HEK293 (cell line): ENCODE results near the gene KLHL29.

ENCODE experiments used
- CTCF ChIA-PET: fragments of 350-600 bp; formaldehyde crosslinking; extraction: SDS; loops from one replicate; lab custom pipeline; 2021; ENCODE audit warnings: antibody characterized with exemption; lab: Yijun Ruan, JAX
- POLR2A ChIA-PET: fragments of 300-600 bp; formaldehyde crosslinking; extraction: SDS; loops from one replicate; lab custom pipeline; 2020; ENCODE audit warnings: antibody characterized with exemption, inconsistent platforms; lab: Yijun Ruan, JAX
- H3K27ac ChIP-seq: fragments of 200-500 bp; sonication (Bioruptor generic); 2 replicates; pipeline ENCODE4 v1.5.1; 2014; ENCODE audit warnings: low read depth, low read length, control low read depth, inconsistent platforms; ENCODE audit errors: extremely low read depth
- H3K36me3 ChIP-seq, 2 experiments: fragments of 200-500 bp in 1 of 2; sonication (Bioruptor generic) in 1 of 2; 1 replicate in 1 of 2; 2 replicates in 1 of 2; pipeline ENCODE4 v1.5.1; 2014 to 2017; ENCODE audit warnings: inconsistent platforms in 2 of 2, low read length in 2 of 2; ENCODE audit not compliant: control insufficient read depth in 2 of 2, insufficient read depth in 1 of 2
- H3K4me1 ChIP-seq: fragments of 200-500 bp; sonication (Bioruptor generic); 2 replicates; pipeline ENCODE4 v1.5.1; 2014; ENCODE audit warnings: mild to moderate bottlenecking, low read length, inconsistent platforms; ENCODE audit not compliant: control insufficient read depth, insufficient read depth
- H3K4me3 ChIP-seq: 2 replicates; pipeline ENCODE4 v1.5.1; 2011; ENCODE audit warnings: low read depth, mild to moderate bottlenecking, control low read depth, low read length, moderate library complexity
- H3K9me3 ChIP-seq: fragments of 200-500 bp; sonication (Bioruptor generic); 2 replicates; pipeline ENCODE4 v1.5.1; 2014; ENCODE audit warnings: low read depth, low read length, inconsistent platforms; ENCODE audit not compliant: control insufficient read depth, insufficient read depth
- HIC1 ChIP-seq: fragments of 450-650 bp; formaldehyde crosslinking; IDR thresholded peaks from 2 replicates; pipeline ENCODE4 v1.5.1; 2016; ENCODE audit warnings: missing biosample characterization, missing genetic modification characterization
- HOXD13 ChIP-seq: sonication (generic); formaldehyde crosslinking; IDR thresholded peaks from 2 replicates; pipeline ENCODE4 v1.8.0; 2022; ENCODE audit warnings: missing genetic modification reagents, borderline replicate concordance
- PRDM2 ChIP-seq: fragments of 450-650 bp; formaldehyde crosslinking; IDR thresholded peaks from 2 replicates; pipeline ENCODE4 v1.5.1; 2016; ENCODE audit warnings: missing biosample characterization, missing genetic modification characterization, borderline replicate concordance
- ZBTB48 ChIP-seq: fragments of 450-650 bp; formaldehyde crosslinking; IDR thresholded peaks from 2 replicates; pipeline ENCODE4 v1.5.1; 2016; ENCODE audit warnings: missing biosample characterization, missing genetic modification characterization
- ZBTB8A ChIP-seq: fragments of 450-650 bp; formaldehyde crosslinking; IDR thresholded peaks from 2 replicates; pipeline ENCODE4 v1.5.1; 2016; ENCODE audit warnings: missing biosample characterization, missing genetic modification characterization
- ZNF146 ChIP-seq: fragments of 450-650 bp; formaldehyde crosslinking; IDR thresholded peaks from 2 replicates; pipeline ENCODE4 v1.5.1; 2016; ENCODE audit warnings: missing biosample characterization, missing genetic modification characterization
- ZNF174 ChIP-seq: fragments of 450-650 bp; formaldehyde crosslinking; IDR thresholded peaks from 2 replicates; pipeline ENCODE4 v1.5.0; 2017; ENCODE audit warnings: missing biosample characterization, mild to moderate bottlenecking, missing genetic modification characterization
- ZNF175 ChIP-seq: fragments of 450-650 bp; formaldehyde crosslinking; IDR thresholded peaks from 2 replicates; pipeline ENCODE4 v1.5.1; 2016; ENCODE audit warnings: missing biosample characterization, missing genetic modification characterization
- ZNF221 ChIP-seq: fragments of 450-650 bp; formaldehyde crosslinking; IDR thresholded peaks from 2 replicates; pipeline ENCODE4 v1.5.1; 2017; ENCODE audit warnings: missing biosample characterization, missing genetic modification characterization, borderline replicate concordance
- ZNF248 ChIP-seq: fragments of 450-650 bp; formaldehyde crosslinking; IDR thresholded peaks from 2 replicates; pipeline ENCODE4 v1.5.1; 2017; ENCODE audit warnings: missing biosample characterization, missing genetic modification characterization
- ZNF266 ChIP-seq: fragments of 450-650 bp; formaldehyde crosslinking; IDR thresholded peaks from 2 replicates; pipeline ENCODE4 v1.5.1; 2016; ENCODE audit warnings: missing biosample characterization, missing genetic modification characterization, low read depth
- ZNF311 ChIP-seq: fragments of 450-650 bp; formaldehyde crosslinking; IDR thresholded peaks from 2 replicates; pipeline ENCODE4 v1.5.1; 2017; ENCODE audit warnings: missing biosample characterization, missing genetic modification characterization, borderline replicate concordance
- ZNF426 ChIP-seq: fragments of 450-650 bp; formaldehyde crosslinking; IDR thresholded peaks from 2 replicates; pipeline ENCODE4 v1.5.1; 2017; ENCODE audit warnings: missing biosample characterization, missing genetic modification characterization, mild to moderate bottlenecking, inconsistent platforms, moderate library complexity
- ZNF518A ChIP-seq: fragments of 450-650 bp; formaldehyde crosslinking; conservative IDR thresholded peaks from 2 replicates; pipeline ENCODE4 v1.5.1; 2016; ENCODE audit warnings: low read depth, missing biosample characterization, missing genetic modification characterization
- ZNF548 ChIP-seq: fragments of 450-650 bp; formaldehyde crosslinking; IDR thresholded peaks from 2 replicates; pipeline ENCODE4 v1.5.1; 2016; ENCODE audit warnings: missing biosample characterization, missing genetic modification characterization
- ZNF610 ChIP-seq: fragments of 450-650 bp; formaldehyde crosslinking; IDR thresholded peaks from 2 replicates; pipeline ENCODE4 v1.5.1; 2016; ENCODE audit warnings: missing biosample characterization, missing genetic modification characterization, borderline replicate concordance
- ZNF626 ChIP-seq: fragments of 450-650 bp; sonication (Bioruptor Pico); formaldehyde crosslinking; IDR thresholded peaks from 2 replicates; pipeline ENCODE4 v1.5.1; 2018; ENCODE audit warnings: missing biosample characterization, missing genetic modification characterization, inconsistent platforms
- ZNF792 ChIP-seq: fragments of 450-650 bp; formaldehyde crosslinking; IDR thresholded peaks from 2 replicates; pipeline ENCODE4 v1.5.1; 2016; ENCODE audit warnings: missing biosample characterization, missing genetic modification characterization
- ZNF843 ChIP-seq: fragments of 450-650 bp; formaldehyde crosslinking; IDR thresholded peaks from 2 replicates; pipeline ENCODE4 v1.5.1; 2016; ENCODE audit warnings: missing biosample characterization, missing genetic modification characterization
- ZSCAN5A ChIP-seq: fragments of 450-650 bp; formaldehyde crosslinking; IDR thresholded peaks from 2 replicates; pipeline ENCODE4 v1.5.1; 2016; ENCODE audit warnings: missing biosample characterization, missing genetic modification characterization

Gene KLHL29

GRCh38 chr2:23692263-23692662 is 307.3 kb downstream of the KLHL29 start (continued):
- TF ChIP-seq ZBTB48 (tag by site-specific recombination) (no peak), ZNF426 (tag by site-specific recombination) (no peak)

- Histone ChIP-seq H3K4me3 (no peak overlapping the region), H3K27ac (no peak overlapping the region), H3K4me1 (no peaks in the 10 kb centered on the region), H3K9me3 (no peaks in the 10 kb centered on the region)
- no peak for TF ChIP-seq ZNF610
- no peak for TF ChIP-seq PRDM2 (tag by site-specific recombination)
- TF ChIP-seq ZNF175 (tag by site-specific recombination) = no peak
- TF ChIP-seq ZNF248 (tag by site-specific recombination) = no peak
- no peak for TF ChIP-seq ZBTB8A
- TF ChIP-seq ZNF311 (tag by site-specific recombination) = no peak
- TF ChIP-seq ZNF843 = no peak
- no peak for TF ChIP-seq ZNF626 (tag by site-specific recombination)
- no peak for TF ChIP-seq ZNF548 (tag by site-specific recombination)
- TF ChIP-seq HIC1 (tag by site-specific recombination) = no peak
- no peak for TF ChIP-seq ZNF146 (tag by site-specific recombination)
- no peak for TF ChIP-seq ZNF518A
- TF ChIP-seq HOXD13 (CRISPR knock-in tag) = no peak
- TF ChIP-seq ZSCAN5A (tag by site-specific recombination) = no peak
- no peak for TF ChIP-seq ZNF174
- TF ChIP-seq ZNF792 (tag by site-specific recombination) = no peak
- no peak for TF ChIP-seq ZNF221 (tag by site-specific recombination)
- no peak for TF ChIP-seq ZNF266
- TF ChIP-seq, all 188 proteins: peak for 0
- CTCF ChIA-PET = no interaction called here
- H3K36me3 ChIP-seq = peaks cover 0 to 36% of the 10 kb centered on the region in 2 experiments; a peak in 1 of 3 replicates
- POLR2A ChIA-PET = no interaction called here
Observed at GRCh38 chr2:23692851-23693605, 308.0 kb downstream of the KLHL29 start.
